HepG2 (cell line): ENCODE data around the gene GRK3. TPM values are rescaled to one million over a fixed set of nuclear protein-coding genes. Genes with fewer than 3 reads are reported as not detected.

Source experiments
- ATAC-seq: fragments of 200-7000 bp; cut with Tn5 transposase; 3 replicates; pipeline ENCODE4 v1.9.1; 2020; ENCODE audit warnings: mild to moderate bottlenecking, moderate library complexity
- BruUV-seq: library from RNA; stranded (reverse); fragments of 400-500 nt; replicated peaks from 2 replicates; lab custom pipeline; 2021; lab: Mats Ljungman, UMichigan
- CTCF ChIA-PET: fragments of 300-600 bp; formaldehyde crosslinking; extraction: SDS; loops from one replicate; lab custom pipeline; 2021; ENCODE audit warnings: low total read pairs, inconsistent platforms, low intra/inter-chr PET ratio; lab: Yijun Ruan, JAX
- POLR2A ChIA-PET: fragments of 350-600 bp; sonication (Branson Sonifier 250); formaldehyde crosslinking; loops from one replicate; lab custom pipeline; 2020; ENCODE audit warnings: antibody characterized with exemption, inconsistent platforms; lab: Yijun Ruan, JAX
- DNase-seq: peaks from one replicate; pipeline ENCODE4 v3.0.0-alpha.2; 2015; ENCODE audit warnings: low spot score
- FAIRE-seq: peaks from 3 replicates; lab custom pipeline; 2011; peaks lifted over from hg19 to GRCh38; lab: Jason Lieb, UNC
- H2AFZ ChIP-seq: one replicate; pipeline ENCODE4 v1.6.1; 2011; ENCODE audit warnings: low read length, inconsistent platforms
- H3K27ac ChIP-seq: fragments of 300-600 bp; 3 replicates; pipeline ENCODE4 v1.8.0; 2011; ENCODE audit warnings: mixed run types, mild to moderate bottlenecking, mixed read lengths, low read length, inconsistent platforms; ENCODE audit not compliant: insufficient read depth; ENCODE audit errors: extremely low read length
- H3K27me3 ChIP-seq, 2 experiments: fragments of 200-600 bp in 1 of 2; 2 replicates in 1 of 2; 3 replicates in 1 of 2; pipeline versions ENCODE4 v1.6.0 to v1.8.0; 2011; ENCODE audit warnings: low read length in 2 of 2, mild to moderate bottlenecking in 2 of 2, moderate library complexity in 2 of 2, inconsistent platforms in 1 of 2; ENCODE audit not compliant: insufficient read depth in 2 of 2, control insufficient read depth in 1 of 2
- H3K36me3 ChIP-seq, 2 experiments: fragments of 200-600 bp in 1 of 2; replicated peaks in 1 of 2; 2 replicates in 1 of 2; 3 replicates in 1 of 2; pipeline versions ENCODE4 v1.5.1 to v1.8.0; 2011; ENCODE audit warnings: low read length in 2 of 2, inconsistent platforms in 1 of 2; ENCODE audit not compliant: insufficient read depth in 2 of 2, control insufficient read depth in 1 of 2
- H3K4me1 ChIP-seq: 2 replicates; pipeline ENCODE4 v1.5.1; 2012; ENCODE audit warnings: low read length, inconsistent platforms; ENCODE audit not compliant: insufficient read depth
- H3K4me2 ChIP-seq: 2 replicates; pipeline ENCODE4 v1.6.0; 2011; ENCODE audit warnings: low read depth, low read length, inconsistent platforms
- H3K4me3 ChIP-seq, 3 experiments: fragments of 200-600 bp in 1 of 3; sonication (generic), shearing (Covaris generic) in 1 of 3; replicated peaks in 1 of 3; 2 replicates each; pipeline ENCODE4 v1.5.1; 2011 to 2016; ENCODE audit warnings: low read length in 3 of 3, inconsistent platforms in 2 of 3, low read depth in 2 of 3, mild to moderate bottlenecking in 2 of 3, control low read depth in 1 of 3, mixed read lengths in 1 of 3; ENCODE audit not compliant: insufficient read depth in 1 of 3
- H3K79me2 ChIP-seq: one replicate; pipeline ENCODE4 v1.6.1; 2011; ENCODE audit warnings: low read length, inconsistent platforms; ENCODE audit not compliant: insufficient read depth
- H3K9ac ChIP-seq: 2 replicates; pipeline ENCODE4 v1.6.0; 2011; ENCODE audit warnings: mild to moderate bottlenecking, low read depth, low read length, inconsistent platforms; ENCODE audit not compliant: insufficient read depth
- H3K9me3 ChIP-seq: 2 replicates; pipeline ENCODE4 v1.5.1; 2012; ENCODE audit warnings: mild to moderate bottlenecking, low read length
- H4K20me1 ChIP-seq: 2 replicates; pipeline ENCODE4 v1.6.0; 2011; ENCODE audit warnings: inconsistent platforms, mild to moderate bottlenecking, low read length, moderate library complexity; ENCODE audit not compliant: insufficient read depth
- AGO2 ChIP-seq: fragments of 200-400 bp; formaldehyde crosslinking; optimal IDR thresholded peaks from 2 replicates; pipeline ENCODE3; 2017; ENCODE audit warnings: mild to moderate bottlenecking, low read depth, low read length, moderate library complexity
- DMAP1 ChIP-seq: IDR thresholded peaks from 2 replicates; pipeline ENCODE4 v1.6.1; 2016
- IKZF5 ChIP-seq: IDR thresholded peaks from 2 replicates; pipeline ENCODE4 v1.6.1; 2018; ENCODE audit warnings: missing genetic modification reagents, mild to moderate bottlenecking, missing compliant biosample characterization
- ISL2 ChIP-seq: sonication (generic); formaldehyde crosslinking; IDR thresholded peaks from 2 replicates; pipeline ENCODE4 v1.5.0; 2020; ENCODE audit warnings: missing genetic modification reagents
- MTF1 ChIP-seq: sonication (generic); formaldehyde crosslinking; IDR thresholded peaks from 2 replicates; pipeline ENCODE4 v1.5.0; 2020; ENCODE audit warnings: missing genetic modification reagents
- NCOA2 ChIP-seq: sonication (generic); formaldehyde crosslinking; IDR thresholded peaks from 2 replicates; pipeline ENCODE4 v1.8.0; 2022; ENCODE audit warnings: inconsistent platforms
- NCOA5 ChIP-seq: sonication (generic); formaldehyde crosslinking; IDR thresholded peaks from 2 replicates; pipeline ENCODE4 v1.4.0; 2020; ENCODE audit warnings: missing genetic modification reagents
- PHB2 ChIP-seq: fragments of 450-650 bp; IDR thresholded peaks from 2 replicates; pipeline ENCODE4 v1.6.1; 2018; ENCODE audit not compliant: partially characterized antibody
- PHF8 ChIP-seq: sonication (generic); formaldehyde crosslinking; IDR thresholded peaks from 2 replicates; pipeline ENCODE4 v1.5.0; 2020; ENCODE audit warnings: missing genetic modification reagents
- RBM39 ChIP-seq: fragments of 200-400 bp; formaldehyde crosslinking; IDR thresholded peaks from one replicate; pipeline ENCODE4 v1.6.1; 2018; ENCODE audit warnings: antibody characterized with exemption, mild to moderate bottlenecking, low read depth, low read length; ENCODE audit not compliant: poor library complexity, severe bottlenecking
- SP140L ChIP-seq: sonication (generic); formaldehyde crosslinking; IDR thresholded peaks from 2 replicates; pipeline ENCODE4 v1.4.0; 2020; ENCODE audit warnings: missing genetic modification reagents, borderline replicate concordance
- TBX2 ChIP-seq: sonication (generic); formaldehyde crosslinking; IDR thresholded peaks from 2 replicates; pipeline ENCODE4 v1.5.0; 2020; ENCODE audit warnings: missing genetic modification reagents, mild to moderate bottlenecking, borderline replicate concordance
- ZFP37 ChIP-seq: sonication (generic); formaldehyde crosslinking; IDR thresholded peaks from 2 replicates; pipeline ENCODE4 v1.4.0; 2020; ENCODE audit warnings: missing genetic modification reagents, borderline replicate concordance
- ZFP91 ChIP-seq: sonication (generic); formaldehyde crosslinking; IDR thresholded peaks from 2 replicates; pipeline ENCODE4 v1.9.0; 2022; ENCODE audit warnings: missing genetic modification reagents, mild to moderate bottlenecking, borderline replicate concordance
- ZNF124 ChIP-seq: sonication (generic); formaldehyde crosslinking; IDR thresholded peaks from 2 replicates; pipeline ENCODE4 v1.4.0; 2020; ENCODE audit warnings: missing genetic modification reagents
- ZNF501 ChIP-seq: sonication (generic); formaldehyde crosslinking; IDR thresholded peaks from 2 replicates; pipeline ENCODE4 v1.5.1; 2020; ENCODE audit warnings: mild to moderate bottlenecking, moderate library complexity, missing genetic modification reagents
- ZNF552 ChIP-seq: sonication (generic); formaldehyde crosslinking; IDR thresholded peaks from 2 replicates; pipeline ENCODE4 v1.9.0; 2022; ENCODE audit warnings: missing genetic modification reagents, mild to moderate bottlenecking, borderline replicate concordance
- ZNF564 ChIP-seq: sonication (generic); formaldehyde crosslinking; IDR thresholded peaks from 2 replicates; pipeline ENCODE4 v1.8.1; 2023; ENCODE audit warnings: mild to moderate bottlenecking, missing genetic modification reagents
- WGBS: methylation state at CpG from one replicate; pipeline ENCODE4 v1.1.6; 2017; ENCODE audit warnings: low lambda C conversion rate; 5-methylcytosine and 5-hydroxymethylcytosine counted together
- in situ Hi-C: cut with HindIII; loops from 2 replicates; pipeline ENCODE4 v1.10.0; 2017; ENCODE audit warnings: low pct_unique_long_range_greater_than_20kb; ENCODE audit not compliant: extremely low pct_ligation_motif_present
- intact Hi-C: fragments of 100-400 bp; cut with micrococcal nuclease; formaldehyde crosslinking; loops from one replicate; pipeline ENCODE4 v1.10.0; 2022; ENCODE audit not compliant: unreplicated experiment
- polyA plus RNA-seq, 8 experiments: library from polyadenylated mRNA; depleted of rRNA in 3 of 8; stranded (reverse) in 7 of 8; unstranded in 1 of 8; fragments of >200 nt; fragmentation: Illumina TruSeq in 4 of 8; extraction: Trizol in 4 of 8; gene quantifications; 2 replicates each; pipeline versions ENCODE4 v1.2.1 to v1.2.3, GENCODE V29; 2011 to 2016; ENCODE audit warnings: low read depth in 4 of 8, missing spikeins in 1 of 8, mixed read lengths in 1 of 8; ENCODE audit not compliant: insufficient read depth in 1 of 8
- total RNA-seq, 5 experiments: library from RNA; depleted of rRNA; stranded (reverse); fragments of >200 nt; fragmentation: Illumina TruSeq; extraction: Trizol; gene quantifications; 2 replicates each; pipeline ENCODE4 v1.2.3, GENCODE V29; 2016; ENCODE audit warnings: low read depth in 1 of 5
- TF ChIP-seq, protein P1 (sequence below): conservative IDR thresholded peaks from 2 replicates; pipeline ENCODE4 v1.6.1; 2018; ENCODE audit warnings: missing genetic modification reagents

Gene GRK3
- total and polyA plus RNA-seq, 2 of the 13 experiments (the other 11 are each of a cell fraction or from before 2014, with no cell fraction given) = 8.5 to 16.7 TPM

- 75% methylated on average over 4 of the region's 6 CpGs for WGBS
- ATAC-seq = no peak
- TF ChIP-seq NCOA5 (CRISPR knock-in tag) (no peak), TBX2 (CRISPR knock-in tag) (no peak), SP140L (CRISPR knock-in tag) (no peak), ISL2 (CRISPR knock-in tag) (no peak), ZNF552 (CRISPR knock-in tag) (no peak), DMAP1 (no peak), PHB2 (no peak), ZNF124 (no peak), MTF1 (no peak), NCOA2 (CRISPR knock-in tag) (no peak), AGO2 (no peak), ZNF564 (CRISPR knock-in tag) (no peak), RBM39 (no peak), ZFP37 (CRISPR knock-in tag) (no peak), PHF8 (no peak), ZNF501 (CRISPR knock-in tag) (no peak), ZFP91 (CRISPR knock-in tag) (no peak), IKZF5 (no peak)
- TF ChIP-seq, protein P1, sequence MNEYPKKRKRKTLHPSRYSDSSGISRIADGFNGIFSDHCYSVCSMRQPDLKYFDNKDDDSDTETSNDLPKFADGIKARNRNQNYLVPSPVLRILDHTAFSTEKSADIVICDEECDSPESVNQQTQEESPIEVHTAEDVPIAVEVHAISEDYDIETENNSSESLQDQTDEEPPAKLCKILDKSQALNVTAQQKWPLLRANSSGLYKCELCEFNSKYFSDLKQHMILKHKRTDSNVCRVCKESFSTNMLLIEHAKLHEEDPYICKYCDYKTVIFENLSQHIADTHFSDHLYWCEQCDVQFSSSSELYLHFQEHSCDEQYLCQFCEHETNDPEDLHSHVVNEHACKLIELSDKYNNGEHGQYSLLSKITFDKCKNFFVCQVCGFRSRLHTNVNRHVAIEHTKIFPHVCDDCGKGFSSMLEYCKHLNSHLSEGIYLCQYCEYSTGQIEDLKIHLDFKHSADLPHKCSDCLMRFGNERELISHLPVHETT (CRISPR knock-in tag) = no peak
These were observed 186.2 kb downstream of the GRK3 start for GRCh38 chr22:25750569-25751173.

More at GRCh38 chr22:25750569-25751173, 186.2 kb downstream of the GRK3 start:
- in situ Hi-C loops (no loop called here), intact Hi-C loops (no loop called here)
- FAIRE-seq (no peak), DNase-seq (no peak)
- no peaks in the 10 kb centered on the region; a peak in 2 of 5 replicates for H3K27me3 ChIP-seq
- peaks cover 37% of the 10 kb centered on the region for H3K4me1 ChIP-seq
- H3K27ac ChIP-seq = no peak overlapping the region
- H2AFZ ChIP-seq = no peak overlapping the region
- CTCF ChIA-PET = no interaction called here
- no peaks in the 10 kb centered on the region for H3K79me2 ChIP-seq
- no peak overlapping the region for H3K4me3 ChIP-seq
- no TSS peak for BruUV-seq
- no peaks in the 10 kb centered on the region for H3K36me3 ChIP-seq
- no peak overlapping the region for H3K4me2 ChIP-seq
- no peak overlapping the region for H3K9ac ChIP-seq
- H3K9me3 ChIP-seq = no peaks in the 10 kb centered on the region
- no peaks in the 10 kb centered on the region for H4K20me1 ChIP-seq
- POLR2A ChIA-PET = no interaction called here
